ENCODE measurements around the gene DAAM1.

DNA sequence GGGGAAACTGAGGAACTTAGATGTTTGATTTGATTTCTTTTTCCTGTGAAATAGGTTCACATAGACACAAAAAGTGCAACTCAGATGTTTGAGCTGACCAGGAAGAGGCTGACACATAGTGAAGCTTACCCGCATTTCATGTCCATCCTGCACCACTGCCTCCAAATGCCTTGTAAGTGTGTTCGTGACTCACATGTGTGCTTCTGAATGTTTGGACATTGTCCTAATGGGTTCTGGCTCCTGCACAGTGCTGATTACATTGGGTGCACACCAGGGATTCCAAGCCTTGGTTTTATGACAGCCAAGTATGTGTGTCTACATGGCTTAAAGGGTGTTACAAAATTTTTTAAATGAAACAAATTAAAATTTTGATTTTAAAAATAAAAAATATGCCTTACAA, 137.4 kb downstream of the DAAM1 start:
- TF ChIP-seq POLR2AphosphoS5 (IDR thresholded peaks at IDR 0.05; ENCODE audit: low read depth, low read length): no peak
- TF ChIP-seq, protein P1, sequence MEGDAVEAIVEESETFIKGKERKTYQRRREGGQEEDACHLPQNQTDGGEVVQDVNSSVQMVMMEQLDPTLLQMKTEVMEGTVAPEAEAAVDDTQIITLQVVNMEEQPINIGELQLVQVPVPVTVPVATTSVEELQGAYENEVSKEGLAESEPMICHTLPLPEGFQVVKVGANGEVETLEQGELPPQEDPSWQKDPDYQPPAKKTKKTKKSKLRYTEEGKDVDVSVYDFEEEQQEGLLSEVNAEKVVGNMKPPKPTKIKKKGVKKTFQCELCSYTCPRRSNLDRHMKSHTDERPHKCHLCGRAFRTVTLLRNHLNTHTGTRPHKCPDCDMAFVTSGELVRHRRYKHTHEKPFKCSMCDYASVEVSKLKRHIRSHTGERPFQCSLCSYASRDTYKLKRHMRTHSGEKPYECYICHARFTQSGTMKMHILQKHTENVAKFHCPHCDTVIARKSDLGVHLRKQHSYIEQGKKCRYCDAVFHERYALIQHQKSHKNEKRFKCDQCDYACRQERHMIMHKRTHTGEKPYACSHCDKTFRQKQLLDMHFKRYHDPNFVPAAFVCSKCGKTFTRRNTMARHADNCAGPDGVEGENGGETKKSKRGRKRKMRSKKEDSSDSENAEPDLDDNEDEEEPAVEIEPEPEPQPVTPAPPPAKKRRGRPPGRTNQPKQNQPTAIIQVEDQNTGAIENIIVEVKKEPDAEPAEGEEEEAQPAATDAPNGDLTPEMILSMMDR (IDR thresholded peaks at IDR 0.05): no peak

Measured in Panc1 (cell line).